Duodenal mucosa (tissue), 2 donors: ENCODE results near the gene NNAT.
"Not testable (repeated sequence)": the region's sequence is repeated elsewhere in the genome, so short reads cannot be mapped to it uniquely, and the experiment has no call there.

Experiments used
- H3K27ac ChIP-seq: one replicate; pipeline ENCODE4 v1.7.0; 2013; ENCODE audit warnings: low read depth, low read length
- H3K27me3 ChIP-seq, 2 donors: one replicate each; pipeline ENCODE4 v1.7.0; 2013; ENCODE audit warnings: low read length in 2 of 2, control low read depth in 1 of 2; ENCODE audit not compliant: insufficient read depth in 2 of 2, control insufficient read depth in 1 of 2
- H3K36me3 ChIP-seq, 2 donors: one replicate each; pipeline ENCODE4 v1.7.0; 2013; ENCODE audit warnings: low read length in 2 of 2, control low read depth in 1 of 2; ENCODE audit not compliant: insufficient read depth in 2 of 2, control insufficient read depth in 1 of 2
- H3K4me1 ChIP-seq, 2 donors: one replicate each; pipeline ENCODE4 v1.7.0; 2013; ENCODE audit warnings: low read length in 2 of 2, control low read depth in 1 of 2; ENCODE audit not compliant: insufficient read depth in 2 of 2, control insufficient read depth in 1 of 2
- H3K4me3 ChIP-seq, 2 donors: one replicate each; pipeline ENCODE4 v1.7.0; 2013; ENCODE audit warnings: low read length in 2 of 2, low read depth in 1 of 2
- H3K9ac ChIP-seq, 2 donors: one replicate each; pipeline ENCODE4 v1.7.0; 2013; ENCODE audit warnings: low read length in 2 of 2, low read depth in 1 of 2
- H3K9me3 ChIP-seq, 2 donors: one replicate each; pipeline ENCODE4 v1.7.0; 2013; ENCODE audit warnings: low read length in 2 of 2, control low read depth in 1 of 2; ENCODE audit not compliant: control insufficient read depth in 1 of 2

NNAT gene

DNA sequence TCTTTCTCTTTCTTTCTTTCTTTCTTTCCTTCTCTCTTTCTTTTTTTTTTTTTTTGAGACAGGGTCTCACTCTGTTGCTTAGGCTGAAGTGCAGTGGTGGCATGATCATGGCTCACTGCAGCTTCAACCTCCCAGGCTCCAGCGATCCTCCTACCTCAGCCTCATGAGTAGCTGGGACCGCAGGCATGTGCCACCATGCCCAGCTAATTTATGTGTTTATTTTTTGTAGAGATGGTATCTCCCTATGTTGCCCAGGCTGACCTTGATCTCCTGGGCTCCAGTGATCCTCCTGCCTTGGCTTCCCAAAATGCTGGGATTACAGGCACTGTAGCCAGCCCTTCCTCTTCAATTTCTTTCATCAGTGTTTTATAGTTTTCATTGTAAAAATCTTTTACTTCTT is 30.6 kb downstream of the NNAT start:
- H3K4me1 ChIP-seq: peaks cover 0 to 13% of the 10 kb centered on the region in 2 donors
- H3K27ac ChIP-seq, H3K9me3 ChIP-seq, H3K4me3 ChIP-seq, H3K9ac ChIP-seq, H3K27me3 ChIP-seq, H3K36me3 ChIP-seq: not testable (repeated sequence)

DNA sequence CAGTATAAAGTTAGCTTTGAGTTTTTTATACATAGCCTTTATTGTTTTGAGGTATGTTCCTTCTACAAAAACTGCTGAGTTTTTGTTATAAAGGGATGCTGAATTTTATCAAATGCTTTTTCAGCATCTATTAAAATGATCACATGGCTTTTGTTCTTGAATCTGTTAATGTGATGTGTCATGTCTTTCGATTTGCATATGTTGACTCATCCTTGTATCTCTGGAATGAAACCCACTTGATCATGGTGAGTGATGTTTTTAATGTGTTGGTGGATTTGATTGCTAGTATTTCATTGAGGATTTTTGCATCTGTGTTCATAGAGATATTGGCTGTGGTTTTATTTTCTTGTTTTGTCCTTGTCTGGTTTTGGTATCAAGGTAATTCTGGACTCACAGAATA is 31.4 kb downstream of the NNAT start:
- H3K4me1 ChIP-seq: peaks cover 0 to 12% of the 10 kb centered on the region in 2 donors
- H3K4me3 ChIP-seq: no peak overlapping the region
- no peak overlapping the region for H3K9ac ChIP-seq
- H3K36me3 ChIP-seq: no peaks in the 10 kb centered on the region
- no peak overlapping the region for H3K27ac ChIP-seq
- no peaks in the 10 kb centered on the region for H3K9me3 ChIP-seq
- H3K27me3 ChIP-seq: no peaks in the 10 kb centered on the region

GRCh38 chr20:37554721-37555298 is 33.8 kb downstream of the NNAT start:
- H3K27me3 ChIP-seq, H3K9ac ChIP-seq, H3K36me3 ChIP-seq, H3K4me3 ChIP-seq, H3K27ac ChIP-seq, H3K9me3 ChIP-seq, H3K4me1 ChIP-seq: not testable (repeated sequence)

DNA sequence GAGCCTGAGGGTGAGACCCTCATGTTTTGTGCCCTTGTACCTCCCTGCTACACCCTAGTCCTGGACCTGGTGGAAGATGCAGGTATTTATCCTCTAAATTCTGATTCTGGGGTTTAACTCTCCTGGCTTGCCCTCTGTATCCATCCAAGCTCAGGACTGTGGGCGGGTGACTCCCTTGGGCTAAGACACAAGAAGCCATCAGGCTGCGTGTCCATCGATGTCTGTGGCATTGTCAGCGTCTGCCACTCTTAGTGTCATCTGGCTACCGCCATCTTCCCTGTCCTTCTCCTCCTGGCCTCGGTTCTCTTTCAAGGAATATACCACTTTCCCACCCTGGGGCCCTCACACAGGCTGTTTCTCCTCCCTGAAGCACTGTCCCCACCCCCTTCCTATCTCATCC is 35.5 kb downstream of the NNAT start:
- Histone ChIP-seq H3K27me3 (no peaks in the 10 kb centered on the region), H3K9me3 (no peaks in the 10 kb centered on the region), H3K36me3 (no peaks in the 10 kb centered on the region), H3K4me1 (peaks cover 0 to 5% of the 10 kb centered on the region in 2 donors), H3K27ac (no peak overlapping the region), H3K4me3 (no peak overlapping the region), H3K9ac (no peak overlapping the region)

DNA sequence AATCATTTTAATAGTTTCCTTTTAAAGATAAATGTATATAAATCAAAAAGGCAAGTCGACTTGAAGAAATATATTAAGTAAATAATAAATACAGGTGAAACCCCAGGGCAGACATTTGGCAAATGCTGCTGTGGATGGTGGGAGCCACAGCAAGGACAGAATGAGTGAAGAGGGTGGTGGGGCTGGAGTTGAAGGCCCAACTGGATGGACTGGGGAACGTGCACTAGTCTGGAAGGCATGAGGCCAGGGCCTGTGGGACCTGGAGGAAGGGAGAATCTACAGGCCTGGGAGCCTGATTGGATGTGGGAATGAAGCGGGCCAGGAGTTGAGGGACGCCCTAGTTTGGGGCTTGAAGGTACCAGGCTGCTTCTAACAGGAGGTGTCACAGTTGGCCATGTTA is 37.3 kb downstream of the NNAT start:
- Histone ChIP-seq H3K27me3 (peaks cover 0 to under 1% of the 10 kb centered on the region in 2 donors), H3K9ac (no peak overlapping the region), H3K36me3 (no peaks in the 10 kb centered on the region), H3K4me3 (no peak overlapping the region), H3K4me1 (peaks cover 0 to 5% of the 10 kb centered on the region in 2 donors), H3K9me3 (no peaks in the 10 kb centered on the region), H3K27ac (no peak overlapping the region)

- Histone ChIP-seq H3K36me3 (no peaks in the 10 kb centered on the region), H3K27ac (no peak overlapping the region), H3K4me3 (no peak overlapping the region), H3K4me1 (peaks cover 0 to 5% of the 10 kb centered on the region in 2 donors), H3K9me3 (no peaks in the 10 kb centered on the region), H3K9ac (no peak overlapping the region), H3K27me3 (peaks cover 0 to 5% of the 10 kb centered on the region in 2 donors)
These were observed 37.7 kb downstream of the NNAT start for GRCh38 chr20:37558779-37559178.

DNA sequence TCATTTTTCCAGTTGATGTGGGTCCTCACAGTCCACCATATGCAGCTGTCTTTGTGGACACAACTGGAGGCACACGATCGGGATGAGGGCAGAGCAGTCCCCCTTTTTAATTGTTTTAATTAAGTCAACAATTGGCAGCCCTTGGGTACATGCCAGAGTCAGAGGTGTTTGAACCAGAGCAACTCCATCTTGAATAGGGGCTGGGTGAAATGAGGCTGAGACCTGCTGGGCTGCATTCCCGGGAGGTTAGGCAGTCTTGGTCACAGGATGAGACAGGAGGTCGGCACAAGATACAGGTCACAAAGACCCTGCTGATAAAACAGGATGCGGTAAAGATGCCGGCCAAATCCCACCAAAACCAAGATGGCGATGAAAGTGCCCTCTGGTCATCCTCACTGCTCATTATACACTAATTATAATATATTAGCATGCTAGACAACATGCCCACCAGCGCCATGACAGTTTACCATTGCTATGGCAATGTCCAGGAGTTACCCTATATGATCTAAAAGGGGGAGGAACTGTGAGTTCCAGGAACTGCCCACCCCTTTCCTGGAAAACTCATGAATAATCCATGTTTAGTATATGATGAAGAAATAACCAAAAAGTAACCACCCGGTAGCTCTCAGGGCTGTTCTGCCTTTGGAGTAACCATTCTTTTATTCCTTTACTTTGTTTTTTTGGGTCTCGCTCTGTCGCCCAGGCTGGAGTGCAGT is 38.4 kb downstream of the NNAT start:
- Histone ChIP-seq H3K4me1 (peaks cover 0 to 10% of the 10 kb centered on the region in 2 donors), H3K27ac (no peak overlapping the region), H3K4me3 (no peak overlapping the region), H3K36me3 (no peaks in the 10 kb centered on the region), H3K9me3 (no peaks in the 10 kb centered on the region), H3K27me3 (peaks cover 0 to 10% of the 10 kb centered on the region in 2 donors), H3K9ac (no peak overlapping the region)

GRCh38 chr20:37560629-37561028 is 39.6 kb downstream of the NNAT start:
- peaks cover 0 to 7% of the 10 kb centered on the region in 2 donors for H3K4me1 ChIP-seq
- no peak overlapping the region for H3K9ac ChIP-seq
- no peaks in the 10 kb centered on the region for H3K36me3 ChIP-seq
- no peaks in the 10 kb centered on the region for H3K9me3 ChIP-seq
- peaks cover 0 to 16% of the 10 kb centered on the region in 2 donors for H3K27me3 ChIP-seq
- H3K27ac ChIP-seq: no peak overlapping the region
- no peak overlapping the region for H3K4me3 ChIP-seq

GRCh38 chr20:37562695-37563480 is 41.8 kb downstream of the NNAT start:
- H3K4me1 ChIP-seq: peaks cover 0 to 7% of the 10 kb centered on the region in 2 donors
- H3K27ac ChIP-seq: no peak overlapping the region
- no peak overlapping the region for H3K4me3 ChIP-seq
- H3K9ac ChIP-seq: no peak overlapping the region
- no peaks in the 10 kb centered on the region for H3K9me3 ChIP-seq
- peaks cover 3 to 18% of the 10 kb centered on the region in 2 donors for H3K27me3 ChIP-seq
- H3K36me3 ChIP-seq: no peaks in the 10 kb centered on the region

DNA sequence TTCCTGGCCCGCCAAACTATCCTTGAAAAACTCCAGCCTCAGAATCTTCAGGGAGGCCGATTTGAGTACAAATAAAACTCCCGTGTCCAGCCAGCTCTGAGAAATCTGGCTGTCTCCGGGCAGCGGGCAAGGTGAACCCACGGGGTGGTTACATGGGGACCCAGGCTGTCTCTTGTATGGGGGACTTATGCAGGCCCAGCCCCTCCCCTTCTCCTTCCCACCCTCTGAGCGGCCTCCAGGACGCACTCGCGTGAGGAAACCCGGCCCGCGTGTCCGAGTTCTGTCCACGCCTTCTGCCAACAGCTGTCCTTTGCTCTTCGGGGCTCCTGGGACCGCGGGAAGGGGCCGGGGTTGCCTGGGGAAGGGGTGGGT is 43.0 kb downstream of the NNAT start:
- Histone ChIP-seq H3K4me1 (peaks cover 0 to 7% of the 10 kb centered on the region in 2 donors), H3K36me3 (no peaks in the 10 kb centered on the region), H3K27me3 (peaks cover 8 to 23% of the 10 kb centered on the region in 2 donors), H3K9me3 (no peaks in the 10 kb centered on the region), H3K27ac (no peak overlapping the region), H3K4me3 (no peak overlapping the region), H3K9ac (no peak overlapping the region)
